ENCODE data around the gene ARHGAP42. TPM values are rescaled to one million over a fixed set of nuclear protein-coding genes. Genes with fewer than 3 reads are reported as not detected.

The ARHGAP42 gene
- total and polyA plus RNA-seq, 2 of the 4 experiments (the other 2 are of a cell fraction): 2.9 to 7.3 TPM

- H2BK20ac ChIP-seq (ENCODE audit: low read depth, low read length): no peak overlapping the region
- H3K4ac ChIP-seq (ENCODE audit: low read depth, low read length): no peak overlapping the region
- H2AK5ac ChIP-seq (ENCODE audit: low read depth, low read length): no peak overlapping the region
- H3K4me1 ChIP-seq (ENCODE audit: control insufficient read depth, insufficient read depth, low read length): no peaks in the 10 kb centered on the region
- H3K14ac ChIP-seq (replicated peaks; ENCODE audit: low read depth, low read length): no peak overlapping the region
- no peak overlapping the region for H2BK120ac ChIP-seq (ENCODE audit: low read depth, low read length)
- no peak overlapping the region for H3K4me2 ChIP-seq (ENCODE audit: low read depth, low read length)
- DNase-seq (no peak), ATAC-seq (ENCODE audit: low read depth) (no peak)
- H3K9ac ChIP-seq (ENCODE audit: low read depth, low read length): no peak overlapping the region
- no peaks in the 10 kb centered on the region for H3K9me3 ChIP-seq (ENCODE audit: control insufficient read depth, insufficient read depth, low read length)
- no peaks in the 10 kb centered on the region for H3K36me3 ChIP-seq (ENCODE audit: control insufficient read depth, insufficient read depth, low read length)
- H4K5ac ChIP-seq (ENCODE audit: low read depth, low read length): no peak overlapping the region
- H4K91ac ChIP-seq (ENCODE audit: insufficient read depth, low read depth, low read length): no peak overlapping the region
- TF ChIP-seq FOS (IDR thresholded peaks at IDR 0.05; ENCODE audit: low read depth, low read length): no peak
- no peak for TF ChIP-seq BHLHE40 (IDR thresholded peaks at IDR 0.05; ENCODE audit: low read depth, low read length)
- TF ChIP-seq RCOR1 (IDR thresholded peaks at IDR 0.05; ENCODE audit: insufficient replicate concordance, low read length): no peak
- TF ChIP-seq MAZ (IDR thresholded peaks at IDR 0.05; ENCODE audit: borderline replicate concordance, low read depth, low read length): no peak
- TF ChIP-seq, protein P1, sequence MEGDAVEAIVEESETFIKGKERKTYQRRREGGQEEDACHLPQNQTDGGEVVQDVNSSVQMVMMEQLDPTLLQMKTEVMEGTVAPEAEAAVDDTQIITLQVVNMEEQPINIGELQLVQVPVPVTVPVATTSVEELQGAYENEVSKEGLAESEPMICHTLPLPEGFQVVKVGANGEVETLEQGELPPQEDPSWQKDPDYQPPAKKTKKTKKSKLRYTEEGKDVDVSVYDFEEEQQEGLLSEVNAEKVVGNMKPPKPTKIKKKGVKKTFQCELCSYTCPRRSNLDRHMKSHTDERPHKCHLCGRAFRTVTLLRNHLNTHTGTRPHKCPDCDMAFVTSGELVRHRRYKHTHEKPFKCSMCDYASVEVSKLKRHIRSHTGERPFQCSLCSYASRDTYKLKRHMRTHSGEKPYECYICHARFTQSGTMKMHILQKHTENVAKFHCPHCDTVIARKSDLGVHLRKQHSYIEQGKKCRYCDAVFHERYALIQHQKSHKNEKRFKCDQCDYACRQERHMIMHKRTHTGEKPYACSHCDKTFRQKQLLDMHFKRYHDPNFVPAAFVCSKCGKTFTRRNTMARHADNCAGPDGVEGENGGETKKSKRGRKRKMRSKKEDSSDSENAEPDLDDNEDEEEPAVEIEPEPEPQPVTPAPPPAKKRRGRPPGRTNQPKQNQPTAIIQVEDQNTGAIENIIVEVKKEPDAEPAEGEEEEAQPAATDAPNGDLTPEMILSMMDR (conservative IDR thresholded peaks at IDR 0.05; ENCODE audit: low read depth, low read length): no peak
- TF ChIP-seq SMC3 (IDR thresholded peaks at IDR 0.05; ENCODE audit: low read depth, low read length): no peak
- no peak for TF ChIP-seq ELK1 (IDR thresholded peaks at IDR 0.05; ENCODE audit: borderline replicate concordance, low read depth, low read length)
- no peak for TF ChIP-seq CHD1 (IDR thresholded peaks at IDR 0.05; ENCODE audit: low read depth, low read length)
- TF ChIP-seq MAFK (IDR thresholded peaks at IDR 0.05; ENCODE audit: low read depth, low read length): no peak
- TF ChIP-seq NFE2L2 (IDR thresholded peaks at IDR 0.05; ENCODE audit: low read depth, low read length): no peak
- TF ChIP-seq RAD21 (IDR thresholded peaks at IDR 0.05; ENCODE audit: low read length): no peak
- no peak overlapping the region for H2AK9ac ChIP-seq (replicated peaks; ENCODE audit: low read depth, low read length, poor library complexity)
- H3K4me3 ChIP-seq (ENCODE audit: insufficient read depth, low read depth, low read length): no peak overlapping the region
- POLR2A ChIA-PET (ENCODE audit: unreplicated experiment): no interaction called here
- H3K9me1 ChIP-seq (ENCODE audit: insufficient read depth, low read length): no peaks in the 10 kb centered on the region; the same call in 1 of the 2 replicates
- H2BK15ac ChIP-seq (ENCODE audit: low read depth, low read length): no peak overlapping the region
- intact Hi-C loops (cut with micrococcal nuclease) (no loop called here), in situ Hi-C loops (cut with MboI; ENCODE audit: low sequenced_read_pairs) (no loop called here), dilution Hi-C loops (cut with HindIII; ENCODE audit: low sequenced_read_pairs, unreplicated experiment) (no loop called here)
- H3K79me1 ChIP-seq (ENCODE audit: low read depth in 1 of 2, low read length in 2 of 2): no peaks in the 10 kb centered on the region
- no peak overlapping the region for H2BK5ac ChIP-seq (ENCODE audit: low read depth, low read length, poor library complexity, severe bottlenecking)
- no peak overlapping the region for H2AFZ ChIP-seq (replicated peaks; ENCODE audit: low read length, poor library complexity)
- H3K23ac ChIP-seq (ENCODE audit: low read depth, low read length): no peak overlapping the region; the same call in 1 of the 2 replicates
- BruUV-seq (replicated peaks): no TSS peak
- H3K56ac ChIP-seq (ENCODE audit: extremely low read depth, insufficient read depth, low read length): no peak overlapping the region
- H3K18ac ChIP-seq (ENCODE audit: low read depth, low read length): no peak overlapping the region
- no peaks in the 10 kb centered on the region for H3K27me3 ChIP-seq (ENCODE audit: control insufficient read depth, insufficient read depth, low read length)
- CTCF ChIA-PET: no interaction called here
- no peak overlapping the region for H4K8ac ChIP-seq (ENCODE audit: low read depth in 2 of 2, low read length in 2 of 2)
- no peak overlapping the region for H3K27ac ChIP-seq (ENCODE audit: insufficient read depth, low read length)
- H4K20me1 ChIP-seq (ENCODE audit: insufficient read depth, low read length): no peaks in the 10 kb centered on the region
Measured at GRCh38 chr11:100777103-100777502, 90.0 kb downstream of the ARHGAP42 start.

Data from IMR-90 (cell line).